ENCODE results near the gene MTM1.

- TF ChIP-seq CTCF (IDR thresholded peaks at IDR 0.05), result no peak
- TF ChIP-seq POLR2A (IDR thresholded peaks at IDR 0.05), result no peak
Measured at GRCh38 chrX:150570512-150570911, 2.1 kb downstream of the MTM1 start.

Data from gastroesophageal sphincter (tissue), 3 donors.